Raji (cell line): ENCODE results near the gene CFAP58.

Source experiments
- POLR2A ChIP-seq: IDR thresholded peaks from 2 replicates; pipeline ENCODE4 v1.6.1; 2011; ENCODE audit warnings: low read depth, low read length, control low read depth; ENCODE audit not compliant: insufficient read depth

The CFAP58 gene

DNA sequence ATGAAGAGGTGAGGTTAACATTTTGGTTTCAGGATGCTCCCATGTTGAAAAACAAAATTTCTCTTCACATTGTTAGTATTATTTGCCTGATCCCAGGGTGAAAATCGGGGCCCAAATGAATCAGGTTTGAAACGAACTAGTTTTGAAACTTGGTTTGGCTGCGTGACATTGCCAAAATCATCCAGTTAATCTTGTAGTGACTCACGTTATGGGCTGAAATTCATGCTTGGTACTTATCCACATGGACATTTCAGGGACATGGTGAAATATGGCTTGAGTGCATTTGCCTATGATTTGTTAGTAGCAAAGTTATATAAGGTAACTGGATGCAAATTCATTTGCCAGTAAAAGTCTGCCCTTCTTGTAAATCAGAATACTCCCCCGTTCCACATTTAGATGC lies 97.3 kb downstream of the CFAP58 start:
- no peak for TF ChIP-seq POLR2A

DNA sequence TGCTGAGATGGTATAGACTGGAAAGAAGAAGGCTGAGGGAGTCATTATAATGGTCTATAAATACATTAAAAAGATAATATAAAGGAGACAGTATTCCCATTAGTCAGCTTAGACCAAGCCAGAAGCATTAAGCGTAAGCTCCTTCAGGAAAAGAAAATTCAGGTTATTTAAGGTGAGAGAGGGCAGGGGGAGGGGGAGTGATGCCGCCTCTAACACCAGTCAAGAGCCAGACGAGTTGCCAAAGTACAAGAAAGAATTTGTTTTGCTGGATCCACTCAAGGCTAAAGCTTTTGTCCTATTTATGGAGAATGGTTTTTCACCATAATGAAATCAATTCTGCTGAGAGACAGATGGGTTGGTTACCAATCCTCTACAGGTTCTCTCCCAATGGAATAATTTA lies 99.3 kb downstream of the CFAP58 start:
- TF ChIP-seq POLR2A = no peak

DNA sequence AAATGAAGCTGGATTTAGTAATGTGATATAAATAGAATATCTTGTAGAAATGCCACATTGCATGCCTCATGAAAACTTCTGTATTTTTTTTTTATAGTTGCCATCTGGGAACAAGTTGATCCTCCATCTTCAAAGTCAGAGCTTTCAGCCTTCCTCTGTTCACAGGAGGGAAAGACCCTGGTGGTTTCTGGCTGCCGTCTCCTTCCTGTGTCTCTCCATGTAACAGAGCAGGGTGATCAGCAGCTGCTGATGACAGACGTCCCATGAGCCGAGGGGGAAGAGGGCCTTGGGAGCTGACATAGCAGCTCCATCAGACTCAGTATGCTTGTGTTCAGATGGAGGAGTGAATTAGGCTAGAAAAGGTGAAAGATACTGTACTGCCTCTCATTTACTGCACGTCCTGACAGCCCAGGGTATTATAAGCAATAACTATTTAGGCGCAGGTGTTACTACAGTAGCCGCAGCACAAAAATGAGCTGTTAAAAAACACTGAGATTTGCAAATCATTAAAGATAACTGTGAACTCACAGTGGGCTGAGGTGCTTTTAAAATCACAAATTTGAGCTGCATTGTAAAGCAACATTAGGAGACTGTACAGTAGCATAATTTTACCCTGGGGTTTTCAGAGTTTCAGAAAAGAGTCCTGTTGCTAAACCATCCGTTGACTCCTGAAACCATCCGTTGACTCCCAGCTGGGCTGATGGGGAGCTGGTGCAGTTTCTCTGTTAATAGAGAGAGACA lies 103.3 kb downstream of the CFAP58 start:
- TF ChIP-seq POLR2A = no peak

DNA sequence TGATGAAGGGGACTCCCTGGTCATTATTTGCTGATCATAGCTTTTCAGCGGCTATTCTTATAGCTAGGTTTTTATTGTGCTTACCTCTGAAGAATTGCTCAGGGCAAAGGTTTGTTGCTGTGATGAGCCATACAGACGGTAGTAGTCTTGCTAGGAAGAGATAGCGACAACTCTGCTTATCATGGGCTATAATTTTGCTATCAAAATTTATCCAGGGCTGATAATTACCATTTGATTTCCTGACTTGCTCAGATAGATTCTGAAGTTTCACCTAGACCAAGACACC lies 103.9 kb downstream of the CFAP58 start:
- TF ChIP-seq POLR2A = no peak

DNA sequence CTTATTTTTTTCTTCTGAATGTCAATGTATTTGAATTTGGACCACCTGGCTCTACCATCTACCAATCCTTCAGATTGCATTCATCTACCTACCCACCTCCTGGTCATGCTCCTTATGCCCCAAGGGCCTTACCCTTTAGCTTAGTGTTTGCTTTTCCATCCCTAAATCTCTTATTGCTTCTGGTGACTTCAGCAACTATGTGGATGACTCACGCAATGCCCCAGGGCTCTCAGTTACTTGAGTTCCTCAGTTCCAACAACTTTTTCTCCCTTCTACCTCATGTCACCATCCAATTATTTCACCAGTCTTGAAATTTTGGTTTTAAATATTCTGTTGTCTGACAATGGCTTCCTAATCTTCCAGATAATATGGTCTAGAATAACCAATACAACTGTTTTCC lies 118.9 kb downstream of the CFAP58 start:
- TF ChIP-seq POLR2A = no peak

DNA sequence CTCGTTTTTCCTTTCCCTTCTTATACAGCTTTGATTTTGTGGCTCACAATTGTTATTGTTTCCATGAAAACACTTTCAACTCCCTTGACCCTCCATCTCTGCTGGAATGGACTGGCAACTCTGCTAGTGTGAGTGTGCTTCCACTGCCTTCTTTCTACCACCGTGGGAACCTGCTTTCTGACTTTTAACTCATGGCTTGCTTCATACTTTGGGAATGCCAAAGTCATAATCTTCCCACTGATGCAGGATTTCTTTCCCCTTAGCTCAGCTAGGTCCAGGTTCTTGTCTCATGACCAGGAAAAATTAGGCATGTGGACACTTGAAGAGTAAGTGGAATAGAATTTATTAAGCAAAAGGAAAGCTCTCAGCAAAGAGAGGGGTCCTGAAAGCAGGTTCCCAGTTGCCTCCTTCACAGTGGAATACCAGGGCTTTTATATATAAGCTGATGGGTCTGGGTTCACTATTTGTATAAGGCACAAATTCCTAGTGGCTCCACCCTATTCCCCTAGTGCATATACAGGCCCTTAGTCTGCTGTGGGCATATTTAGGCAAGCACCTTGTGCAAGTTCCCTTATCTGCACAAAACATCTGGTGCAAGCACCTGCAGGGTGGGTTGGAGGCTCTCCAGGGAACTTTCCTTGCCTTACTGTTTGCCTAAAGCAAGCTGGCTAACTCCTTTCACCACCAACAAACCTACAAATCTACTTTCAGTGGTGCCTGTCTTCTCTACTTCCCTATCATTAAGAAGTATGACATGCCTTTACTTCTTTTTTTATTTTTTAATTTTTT lies 119.5 kb downstream of the CFAP58 start:
- TF ChIP-seq POLR2A = no peak

DNA sequence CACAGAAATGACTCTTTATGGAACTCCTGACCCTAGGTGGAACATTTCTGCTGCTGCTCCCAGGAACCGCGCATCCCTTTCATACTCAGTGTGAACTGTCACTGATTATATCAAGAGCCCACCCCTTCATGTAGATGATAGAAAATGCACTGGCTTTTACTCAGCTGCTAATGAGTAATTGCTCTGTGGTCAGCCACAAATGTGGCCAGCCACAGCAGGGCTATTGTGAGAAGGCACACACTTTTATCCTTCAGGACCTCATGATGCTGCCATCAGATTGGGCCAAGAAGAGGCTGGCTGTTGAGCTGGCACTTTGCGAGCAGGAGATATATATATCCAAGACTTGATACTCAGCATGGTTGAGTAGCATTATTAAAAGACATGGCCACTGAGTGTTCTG lies 124.7 kb downstream of the CFAP58 start:
- TF ChIP-seq POLR2A = no peak

DNA sequence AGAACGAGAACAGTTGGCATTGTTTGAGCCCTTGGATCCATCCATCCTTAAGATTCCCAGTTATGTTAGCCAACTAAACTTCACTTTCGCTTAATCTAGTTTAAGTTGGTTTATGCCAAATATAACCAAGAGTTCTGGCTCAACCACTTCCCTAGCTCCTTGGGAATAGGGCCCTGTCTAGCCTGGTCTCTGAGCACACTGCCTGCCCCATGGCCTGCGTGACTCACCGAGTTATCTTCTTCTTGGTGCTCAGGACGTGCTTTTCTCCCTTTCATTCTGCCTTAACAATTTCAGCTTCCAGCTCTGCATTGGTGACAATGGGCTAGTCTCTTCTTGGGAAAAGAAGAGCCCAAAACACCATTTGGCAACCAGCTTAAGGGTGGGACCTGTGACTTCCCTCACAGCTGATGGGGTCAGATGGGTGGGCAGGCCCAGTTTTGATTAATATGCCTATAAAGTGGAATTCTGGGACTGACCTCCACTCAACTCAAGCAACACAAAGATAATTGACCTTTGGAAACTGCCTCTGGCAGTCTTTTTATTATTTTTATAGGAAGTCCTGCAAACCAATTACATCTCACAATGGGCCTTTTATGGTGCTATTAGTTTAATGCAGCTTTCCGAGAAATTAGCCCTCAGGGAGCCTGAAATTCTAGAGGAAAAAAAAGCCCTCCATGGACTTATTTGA lies 126.4 kb downstream of the CFAP58 start:
- no peak for TF ChIP-seq POLR2A

DNA sequence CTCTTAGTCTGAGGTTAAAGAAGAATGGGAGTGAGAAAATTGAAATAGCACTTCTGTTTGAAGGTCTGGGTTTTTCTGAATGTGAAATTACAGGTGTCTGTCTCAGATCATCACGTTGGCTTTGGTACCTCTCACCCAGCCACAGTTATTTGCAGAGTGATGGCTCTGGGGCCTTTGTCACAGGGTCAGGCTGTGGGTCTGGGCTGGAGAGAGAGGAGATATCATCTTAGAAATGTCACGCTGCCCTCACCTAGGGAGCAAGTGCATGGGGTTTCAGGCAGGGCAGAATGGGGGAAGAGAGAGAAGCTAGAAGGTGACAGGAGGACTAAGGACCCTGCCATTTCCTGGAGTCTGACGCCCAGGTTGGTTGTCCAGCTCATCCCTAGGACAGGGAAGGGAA lies 127.2 kb downstream of the CFAP58 start:
- no peak for TF ChIP-seq POLR2A

DNA sequence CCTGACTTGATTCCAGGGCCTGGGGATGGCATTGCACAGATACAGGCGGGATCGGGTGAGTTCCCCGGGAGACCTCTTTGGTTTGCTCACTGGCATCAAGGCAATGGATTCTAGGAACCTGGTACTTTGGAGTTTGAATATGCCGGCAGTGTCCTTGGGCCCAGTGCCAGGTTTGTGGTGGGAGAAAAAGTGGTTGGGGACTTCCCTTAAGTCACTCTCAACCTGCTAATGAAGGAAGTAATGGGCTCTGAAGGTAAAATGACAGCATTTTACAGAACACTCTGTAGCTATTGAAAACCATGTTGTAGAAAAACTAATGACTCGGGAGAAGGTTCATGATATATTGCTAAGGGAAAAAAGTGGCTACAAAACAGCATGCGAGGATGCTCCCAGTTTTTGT lies 129.9 kb downstream of the CFAP58 start:
- TF ChIP-seq POLR2A = no peak

DNA sequence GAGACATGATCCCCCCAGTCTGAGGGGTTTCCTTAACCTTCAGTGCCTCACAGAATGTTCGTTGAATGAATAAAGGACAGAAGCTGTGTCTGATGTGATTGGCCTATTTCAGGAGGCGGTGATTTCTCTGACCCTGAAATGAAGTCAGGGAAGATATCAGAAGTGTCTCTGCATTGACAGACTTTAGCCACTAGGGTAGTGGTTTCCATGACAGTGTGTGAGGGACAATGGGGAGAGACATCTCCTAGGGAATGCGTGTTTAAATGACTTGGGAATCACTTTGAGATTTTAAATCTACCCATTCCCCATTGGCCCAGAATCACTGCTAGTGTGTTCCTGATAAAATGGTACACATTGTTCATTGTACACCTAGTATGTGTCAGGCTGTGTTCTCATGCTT lies 132.0 kb downstream of the CFAP58 start:
- no peak for TF ChIP-seq POLR2A

DNA sequence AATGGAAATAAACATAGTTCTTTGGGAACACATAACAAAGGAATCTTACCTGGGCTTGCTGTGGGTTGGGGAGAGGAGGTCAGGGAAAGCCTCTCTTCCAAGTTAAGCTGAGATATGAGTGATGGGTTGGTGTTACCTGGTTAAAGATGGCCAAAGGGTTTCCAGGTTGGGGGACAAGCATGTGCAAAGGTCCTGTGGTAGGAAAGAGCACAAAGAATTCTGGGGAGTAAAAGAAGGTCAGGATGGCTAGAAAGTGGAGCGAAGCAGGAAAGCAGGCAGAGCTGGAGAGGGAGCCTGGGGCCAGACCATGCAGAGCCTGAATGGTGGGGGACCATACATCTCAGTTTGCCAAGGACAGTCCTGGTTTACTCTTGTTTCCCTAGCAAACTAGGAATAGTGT lies 133.2 kb downstream of the CFAP58 start:
- TF ChIP-seq POLR2A = no peak

DNA sequence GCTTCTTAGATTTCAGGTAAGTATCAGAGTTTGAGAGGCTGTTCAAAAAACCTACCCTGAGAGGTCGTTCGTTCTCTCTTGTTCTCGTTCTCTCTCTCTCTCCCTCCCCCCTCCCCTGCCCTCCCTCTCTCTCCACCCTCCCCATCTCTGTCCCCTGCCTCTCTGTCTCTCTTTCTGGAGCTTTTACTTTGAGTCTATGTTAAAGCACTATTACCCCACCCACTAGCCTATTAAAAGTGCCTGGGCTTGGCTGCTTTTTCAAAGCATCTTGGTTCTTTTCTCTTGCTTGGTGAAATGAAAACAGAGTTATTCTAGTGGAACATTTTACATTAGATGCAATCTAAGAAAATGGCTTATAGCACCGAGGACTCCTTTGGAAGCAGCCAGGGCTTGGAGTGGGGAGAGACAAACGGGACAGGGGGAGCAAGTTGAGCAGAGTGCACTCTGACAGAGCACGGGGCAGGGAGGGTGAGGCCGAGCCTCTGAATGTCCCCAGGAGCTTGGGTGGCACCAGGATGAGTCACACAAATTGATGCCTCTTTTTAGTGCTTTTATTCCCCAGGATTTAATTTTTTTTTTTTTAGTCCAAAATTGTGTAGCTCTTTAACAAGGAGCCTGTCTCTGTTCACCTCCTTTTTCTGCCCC lies 134.3 kb downstream of the CFAP58 start:
- TF ChIP-seq POLR2A = no peak

DNA sequence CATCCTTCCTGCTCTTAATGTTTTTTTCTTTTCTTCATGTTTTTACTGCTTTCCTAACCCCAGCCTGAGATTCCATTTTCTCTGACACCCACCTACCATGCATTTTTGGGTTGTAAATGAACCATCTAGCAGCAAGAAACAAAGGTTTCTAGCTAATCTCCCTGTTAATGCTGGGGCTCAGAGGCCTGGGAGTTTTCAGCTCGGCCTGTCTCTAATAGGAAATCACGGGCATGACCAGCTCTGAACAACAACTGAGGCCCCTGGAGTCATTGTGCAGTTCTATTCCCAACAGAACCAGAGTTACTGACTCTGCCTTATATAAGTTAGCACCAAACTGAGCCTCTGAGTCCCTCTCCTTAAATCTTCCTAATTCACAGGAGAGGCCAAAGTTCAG lies 134.8 kb downstream of the CFAP58 start:
- no peak for TF ChIP-seq POLR2A

DNA sequence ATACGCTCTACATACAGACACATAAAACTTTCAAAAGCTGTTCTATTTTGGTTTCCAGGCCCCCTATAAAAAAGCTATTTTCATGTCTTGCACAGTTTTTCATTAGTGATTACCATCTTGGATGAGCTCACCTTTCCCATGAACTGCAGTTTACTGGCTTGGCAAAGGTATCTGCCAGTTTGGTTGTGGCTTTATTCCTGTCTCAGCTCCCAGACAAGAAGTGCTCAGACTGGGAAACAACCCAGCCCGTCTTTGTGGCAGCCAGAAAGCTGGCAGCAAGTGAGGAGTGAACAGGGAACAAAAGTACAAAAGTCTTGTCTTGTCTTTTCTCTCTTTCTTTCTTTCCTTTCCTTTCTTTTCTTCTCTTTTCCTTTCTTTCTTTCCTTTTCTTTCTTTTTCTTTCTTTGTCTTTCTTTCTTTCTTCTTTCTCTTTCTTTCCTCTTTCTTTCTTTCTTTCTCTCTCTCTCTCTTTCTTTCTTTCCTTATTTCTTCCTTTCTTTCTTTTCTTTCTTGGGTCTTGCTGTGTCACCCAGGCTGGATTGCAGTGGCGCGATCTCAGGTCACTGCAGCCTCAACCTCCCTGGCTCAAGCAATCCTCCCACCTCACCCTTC lies 138.8 kb downstream of the CFAP58 start:
- no peak for TF ChIP-seq POLR2A
